GM21786 (cell line): ENCODE data around the gene RNASE4.
"Not testable (repeated sequence)": the region's sequence is repeated elsewhere in the genome, so short reads cannot be mapped to it uniquely, and the experiment has no call there.

Experiments
- ATAC-seq: cut with Tn5 transposase; IDR thresholded peaks from one replicate; pipeline ENCODE4 v1.9.1; 2021; ENCODE audit not compliant: unreplicated experiment

Gene RNASE4

DNA sequence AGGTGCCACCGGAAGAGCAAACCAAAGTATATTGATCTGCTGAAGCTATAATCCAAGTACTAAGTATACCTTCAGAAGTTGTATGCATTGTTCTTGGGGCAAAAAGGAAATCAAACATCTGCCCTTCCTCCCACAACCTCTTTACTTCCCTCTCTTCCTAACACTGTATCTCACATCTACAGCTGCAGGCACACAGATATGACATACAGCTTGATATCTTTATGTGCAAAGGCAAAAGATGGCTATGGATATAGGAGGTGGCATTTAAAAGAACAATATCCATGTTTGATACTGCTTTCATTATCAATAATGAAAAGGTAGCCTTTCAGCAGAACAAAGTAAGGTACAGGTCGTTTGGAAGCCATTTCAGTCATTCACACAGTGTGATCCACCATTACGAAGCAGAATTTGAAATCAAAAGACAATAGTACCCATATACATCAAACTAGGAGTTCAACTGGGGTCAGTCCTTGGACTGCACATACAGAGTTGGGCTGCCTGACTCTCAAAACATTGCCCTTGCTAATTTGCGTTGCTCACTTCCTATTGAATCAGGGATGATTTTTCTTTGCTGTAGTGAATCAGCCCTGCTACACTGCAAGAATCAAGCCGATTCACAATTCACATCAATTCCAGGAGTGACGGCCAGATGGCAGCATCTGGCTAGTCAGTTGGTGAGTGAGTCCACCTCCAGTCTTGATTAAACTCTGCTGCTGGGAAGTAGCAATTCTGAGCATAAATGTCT lies 13.1 kb downstream of the RNASE4 start:
- ATAC-seq = no peak

DNA sequence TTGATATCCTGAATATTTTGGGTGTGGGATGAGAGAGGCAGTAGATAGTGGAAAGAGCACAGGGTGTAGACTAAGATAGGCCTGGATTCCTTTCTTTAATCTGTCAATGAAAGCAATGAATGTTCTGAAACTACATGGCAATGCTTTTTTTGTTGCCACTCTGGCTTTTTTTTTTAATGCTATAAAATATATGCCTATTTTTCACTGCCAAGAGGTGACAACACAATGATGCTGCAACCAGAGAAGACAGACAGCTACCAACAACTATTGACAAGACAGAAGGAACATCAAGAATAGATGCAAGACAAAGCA lies 13.6 kb downstream of the RNASE4 start:
- ATAC-seq = no peak

DNA sequence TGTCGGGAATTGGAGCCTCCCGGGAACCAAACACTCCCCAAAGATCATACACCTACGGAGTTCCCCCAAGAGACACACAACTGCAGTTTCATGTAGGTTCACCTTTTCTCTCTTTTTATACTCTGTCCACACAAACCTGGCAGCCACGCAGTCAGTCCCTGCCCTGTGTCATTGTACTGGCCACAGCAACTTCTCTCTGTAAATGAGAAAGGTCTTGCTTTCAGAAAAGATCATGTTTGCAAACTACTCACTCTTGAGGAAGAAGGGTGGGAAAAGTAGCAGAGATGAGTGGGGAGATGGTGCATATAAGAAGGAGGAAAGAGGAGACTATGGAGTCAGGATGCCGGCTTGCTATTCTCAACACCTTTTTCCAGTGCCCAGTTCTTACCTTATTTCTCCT lies 14.6 kb downstream of the RNASE4 start:
- no peak for ATAC-seq

DNA sequence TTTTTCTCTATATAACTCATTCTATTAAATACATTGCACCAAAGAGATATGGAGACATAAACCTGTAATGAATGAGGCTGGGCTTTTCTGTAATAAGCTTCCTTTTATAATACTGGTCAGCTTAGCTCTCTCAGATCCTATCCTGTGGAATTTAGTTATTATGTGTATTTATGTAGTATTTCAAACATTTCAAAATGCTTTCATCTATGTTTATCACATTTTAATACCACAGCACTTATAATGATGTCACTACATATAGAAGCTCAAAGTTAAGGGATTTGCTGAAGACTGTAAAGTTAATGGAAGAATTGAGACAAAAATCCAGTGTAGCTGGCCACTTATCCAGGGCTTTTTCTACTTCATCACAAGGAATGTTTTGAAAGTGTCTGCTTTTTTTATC lies 15.6 kb downstream of the RNASE4 start:
- no peak for ATAC-seq

DNA sequence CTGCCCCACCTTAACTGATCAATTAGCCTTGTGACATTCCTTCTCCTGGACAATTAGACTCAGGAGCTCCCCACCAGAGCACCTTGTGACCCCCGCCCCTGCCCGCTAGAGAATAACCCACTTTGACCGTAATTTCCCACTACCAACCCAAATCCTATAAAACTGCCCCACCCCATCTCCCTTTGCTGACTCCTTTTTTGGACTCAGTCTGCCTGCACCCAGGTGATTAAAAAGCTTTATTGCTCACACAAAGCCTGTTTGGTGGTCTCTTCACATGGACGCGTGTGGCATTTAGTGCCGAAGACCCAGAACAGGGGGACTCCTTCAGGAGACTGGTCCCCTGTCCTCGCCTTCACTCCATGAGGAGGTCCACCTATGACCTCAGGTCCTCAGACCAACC lies 16.6 kb downstream of the RNASE4 start:
- ATAC-seq = not testable (repeated sequence)

DNA sequence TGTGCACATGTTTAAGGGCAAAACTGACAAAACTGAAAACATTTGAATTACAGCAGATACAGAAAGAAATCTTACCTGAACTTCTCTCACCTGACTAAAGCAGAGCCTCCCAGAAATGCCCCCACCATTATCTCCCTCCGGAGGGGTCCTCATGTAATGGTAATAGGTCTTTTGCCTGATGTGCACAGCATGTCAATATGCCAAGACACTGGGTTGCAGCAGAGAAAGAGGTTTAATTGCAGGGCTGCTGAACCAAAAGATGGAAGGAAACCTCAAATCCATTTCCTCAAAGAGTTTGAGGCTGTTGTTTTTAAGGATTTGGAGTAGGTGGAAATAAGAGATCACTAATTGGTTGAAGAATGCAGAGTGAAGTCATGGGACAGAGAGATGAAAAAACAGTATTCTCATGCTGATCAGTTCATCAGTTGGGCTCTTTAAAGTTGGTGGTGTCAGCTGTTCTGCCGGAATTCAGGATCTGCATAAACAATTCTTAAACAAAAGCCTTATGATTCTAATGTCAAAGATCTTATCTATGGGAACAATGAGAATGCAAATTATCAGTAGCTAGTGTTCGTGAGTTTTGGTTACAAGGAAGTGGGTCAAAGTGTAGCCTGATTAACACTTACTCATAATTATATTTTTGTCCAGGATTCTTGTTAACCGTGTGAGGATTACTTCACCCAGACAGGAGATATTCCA lies 22.4 kb downstream of the RNASE4 start:
- ATAC-seq = no peak

DNA sequence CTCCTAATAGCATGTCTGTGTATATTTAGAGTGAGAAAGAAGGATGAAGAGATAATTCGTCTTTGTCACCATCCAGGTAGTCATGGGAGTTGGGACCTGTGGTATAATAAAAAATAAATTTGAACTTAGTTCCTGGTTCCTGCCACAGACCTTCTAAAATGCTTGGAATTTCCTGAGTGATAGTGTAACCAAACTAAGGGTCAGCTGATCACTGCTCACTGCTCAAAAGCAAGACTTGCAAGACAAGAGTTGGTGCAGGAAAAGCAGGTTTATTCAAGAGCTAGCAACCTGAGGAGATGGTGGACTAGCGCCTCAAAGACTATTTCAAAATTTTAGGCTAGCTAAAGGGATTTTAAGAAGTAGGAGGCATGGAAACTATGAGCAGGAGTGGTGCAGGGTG lies 23.3 kb downstream of the RNASE4 start:
- no peak for ATAC-seq

DNA sequence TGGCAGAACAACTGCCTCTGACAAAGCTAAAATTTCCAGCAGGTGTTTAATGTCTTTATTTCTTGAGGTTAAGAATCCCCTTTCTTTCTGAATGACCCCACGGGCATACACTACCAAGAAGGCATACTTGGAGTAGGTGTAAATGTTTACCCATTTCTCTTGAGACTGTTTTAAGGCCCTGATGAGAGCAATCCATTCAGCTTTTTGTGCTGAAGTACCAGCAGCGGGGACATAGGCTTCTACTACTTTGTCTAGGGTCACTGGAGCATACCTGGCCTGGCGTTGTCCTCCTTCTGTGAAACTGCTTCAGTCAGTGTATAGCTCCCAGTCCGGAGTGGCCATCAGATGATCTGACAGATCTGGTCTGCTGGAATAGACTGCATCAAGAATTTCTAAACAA lies 26.9 kb downstream of the RNASE4 start:
- ATAC-seq = no peak

DNA sequence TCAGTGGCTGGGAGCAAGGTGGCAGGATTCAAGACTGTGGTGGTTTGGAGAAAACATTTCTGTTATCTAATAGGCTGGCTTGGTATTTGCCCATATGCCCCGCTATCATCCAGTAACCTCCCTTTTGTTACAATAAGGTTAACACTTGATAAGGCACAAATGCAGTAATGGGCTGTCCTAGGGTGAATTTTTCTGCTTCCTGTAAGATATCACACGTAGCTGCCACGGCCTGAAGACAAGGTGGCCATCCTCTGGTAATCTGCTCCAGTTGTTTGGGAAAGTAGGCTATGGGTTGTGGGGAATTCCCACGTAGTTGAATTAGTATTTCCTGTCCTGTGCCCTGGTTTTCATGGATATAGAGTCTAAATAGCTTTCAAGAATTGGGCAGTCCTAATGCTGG lies 27.3 kb downstream of the RNASE4 start:
- no peak for ATAC-seq

DNA sequence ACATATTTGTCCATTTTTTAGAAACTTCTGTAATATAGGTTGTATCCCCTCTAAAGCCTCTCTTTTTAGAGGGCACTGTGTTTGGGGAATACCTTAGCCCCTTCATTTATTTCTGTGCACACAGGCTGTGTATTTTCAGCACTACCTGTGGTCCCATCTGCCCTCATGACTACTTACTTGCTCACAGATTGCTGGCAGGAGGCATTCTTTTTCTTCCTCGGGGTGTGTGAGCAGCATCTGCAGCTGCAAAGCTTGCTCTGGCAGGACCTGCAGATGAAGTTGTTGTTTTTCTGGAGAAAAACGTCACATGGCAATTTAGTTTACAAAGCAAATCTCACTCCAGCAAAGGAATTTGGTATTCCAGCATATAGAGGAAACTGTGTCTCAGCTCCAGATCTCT lies 28.5 kb downstream of the RNASE4 start:
- ATAC-seq = no peak

DNA sequence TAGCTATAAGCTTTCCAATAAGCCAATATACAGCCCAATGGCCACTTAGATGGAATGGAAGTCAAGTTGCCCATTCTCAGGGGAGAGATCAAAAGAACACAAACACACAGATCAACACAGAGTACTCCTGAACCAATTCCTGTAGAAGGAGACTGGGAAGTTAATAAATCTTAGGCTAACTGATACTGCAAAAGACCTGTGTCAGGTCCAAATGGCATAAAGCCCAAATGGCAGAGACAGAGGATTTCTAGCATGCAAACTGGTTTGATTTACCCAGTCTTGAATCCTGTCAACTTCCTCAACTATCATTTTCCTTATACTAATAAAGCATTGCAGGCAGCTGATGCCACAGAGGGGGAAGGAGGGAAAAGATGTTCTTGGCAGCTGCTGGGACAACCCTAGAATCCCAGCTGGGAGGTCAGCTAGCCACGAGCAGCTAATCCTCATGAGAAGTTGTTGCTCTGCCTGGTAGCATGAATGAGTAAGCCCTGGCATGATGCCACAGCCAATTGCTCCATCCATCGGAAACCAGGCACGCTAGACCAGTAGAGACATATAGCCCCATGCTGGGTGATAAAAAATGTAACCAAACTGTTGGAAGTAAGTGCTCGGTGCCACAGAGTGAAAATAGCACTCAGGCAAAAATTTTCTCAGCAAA lies 30.4 kb downstream of the RNASE4 start:
- ATAC-seq = no peak

DNA sequence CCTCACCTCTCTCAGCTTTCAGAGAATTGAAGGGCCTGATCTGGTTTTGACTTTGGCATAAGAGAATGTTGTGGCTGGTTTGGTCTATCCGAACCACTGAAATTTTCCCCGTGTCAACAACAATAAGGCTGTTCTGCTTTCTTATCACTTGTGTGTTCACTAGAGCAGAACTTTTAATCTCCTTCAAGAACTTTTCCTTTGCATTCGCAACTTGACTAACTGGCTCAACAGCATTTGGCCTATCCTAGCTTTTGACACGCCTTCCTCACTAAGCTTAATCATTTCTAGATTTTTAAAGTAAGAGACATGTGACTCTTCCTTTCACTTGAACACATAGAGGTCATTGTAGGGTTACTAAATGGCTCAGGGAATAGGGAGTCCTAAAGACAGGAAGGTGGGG lies 35.4 kb downstream of the RNASE4 start:
- no peak for ATAC-seq

DNA sequence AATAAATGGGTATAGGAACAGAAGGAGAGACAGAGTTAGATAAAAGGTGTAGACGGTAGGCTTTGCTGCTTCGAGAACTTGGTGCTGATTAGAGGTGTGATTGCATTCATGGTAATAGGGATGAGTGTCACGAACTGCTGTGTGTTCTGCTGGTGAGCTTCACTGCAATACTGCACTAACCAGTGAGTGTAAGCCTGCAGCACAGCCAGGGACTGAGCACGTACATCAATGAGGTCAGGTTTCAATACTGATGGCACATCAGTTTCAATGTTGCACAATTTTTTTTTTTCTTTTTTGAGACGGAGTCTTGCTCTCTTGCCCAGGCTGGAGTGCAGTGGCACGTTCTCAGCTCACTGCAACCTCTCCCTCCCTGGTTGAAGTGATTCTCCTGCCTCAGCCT lies 36.4 kb downstream of the RNASE4 start:
- ATAC-seq = no peak

DNA sequence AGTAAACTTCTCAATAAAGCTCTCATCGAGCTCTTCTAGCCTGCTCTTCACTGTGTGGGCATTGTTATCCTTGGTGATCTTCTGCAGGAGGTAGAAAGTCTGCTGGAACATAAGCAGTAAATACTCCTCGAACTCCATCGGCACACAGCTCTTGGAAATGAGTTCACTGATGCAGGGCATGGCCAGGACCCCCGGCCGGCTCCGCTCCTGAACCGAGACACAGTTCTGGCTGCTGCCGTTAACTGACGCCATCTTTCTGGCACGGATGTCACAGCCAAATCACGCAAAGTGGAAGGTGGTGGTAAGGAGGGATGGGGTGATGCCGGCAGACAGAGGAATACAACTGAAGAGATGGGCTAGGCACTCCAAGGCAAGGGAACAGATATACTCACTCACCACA lies 37.7 kb downstream of the RNASE4 start:
- ATAC-seq = no peak

DNA sequence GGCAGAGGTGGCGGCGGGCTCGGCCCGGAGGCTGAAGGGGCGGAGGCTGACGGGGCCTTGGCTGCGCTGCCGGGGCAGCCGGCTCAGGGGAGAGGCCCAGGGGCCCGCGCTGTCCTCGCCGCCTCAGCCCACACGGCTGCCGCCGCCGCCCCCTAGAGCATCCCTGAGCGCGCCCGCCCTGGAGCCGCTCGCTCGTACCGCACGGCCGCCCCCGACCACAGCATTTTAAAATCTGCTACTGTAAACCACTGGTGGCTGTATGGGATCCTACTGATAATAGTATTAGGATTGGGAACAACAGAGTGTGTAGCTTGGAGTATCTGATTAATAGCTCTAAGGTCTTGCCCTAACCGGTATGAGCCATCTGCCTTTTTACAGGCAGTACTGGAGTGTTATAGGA lies 39.1 kb downstream of the RNASE4 start:
- no peak for ATAC-seq

DNA sequence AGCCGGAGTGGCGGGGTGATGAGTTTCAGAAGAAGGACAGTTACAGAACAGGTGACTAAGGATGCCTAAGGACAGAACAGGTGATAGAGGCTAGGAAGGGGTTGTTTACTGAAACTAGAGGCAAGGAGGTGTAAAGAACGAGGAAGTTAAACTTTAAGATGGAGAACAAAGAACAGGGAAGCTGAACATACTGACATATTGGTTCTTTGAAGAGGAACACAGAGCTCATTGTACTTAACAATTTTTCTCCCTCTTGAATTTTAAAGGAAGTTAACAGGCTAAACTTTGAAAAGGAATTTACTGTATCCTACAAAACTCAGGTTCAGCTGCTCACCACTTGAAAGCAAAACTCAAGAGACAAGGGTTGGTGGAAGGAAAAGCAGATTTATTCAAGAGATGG lies 41.8 kb downstream of the RNASE4 start:
- not testable (repeated sequence) for ATAC-seq

DNA sequence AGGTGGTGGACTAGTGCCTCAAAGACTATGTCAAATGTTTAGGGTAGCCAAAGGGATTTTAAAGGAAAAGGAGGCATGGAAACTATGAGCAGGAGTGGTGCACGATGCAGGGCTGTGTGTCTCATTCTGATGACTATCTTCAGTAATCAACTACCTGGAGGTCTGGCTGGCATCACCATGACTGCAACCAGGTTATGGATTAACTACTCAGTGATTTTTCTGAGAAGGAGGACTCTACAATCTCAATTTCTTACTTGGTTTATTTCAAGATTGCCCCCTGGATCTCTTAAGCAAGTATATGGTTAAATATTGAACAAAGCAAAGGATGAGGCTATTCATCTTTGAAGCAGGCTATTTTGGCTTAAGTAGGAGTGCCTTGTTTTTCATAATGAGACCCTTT lies 42.2 kb downstream of the RNASE4 start:
- no peak for ATAC-seq

DNA sequence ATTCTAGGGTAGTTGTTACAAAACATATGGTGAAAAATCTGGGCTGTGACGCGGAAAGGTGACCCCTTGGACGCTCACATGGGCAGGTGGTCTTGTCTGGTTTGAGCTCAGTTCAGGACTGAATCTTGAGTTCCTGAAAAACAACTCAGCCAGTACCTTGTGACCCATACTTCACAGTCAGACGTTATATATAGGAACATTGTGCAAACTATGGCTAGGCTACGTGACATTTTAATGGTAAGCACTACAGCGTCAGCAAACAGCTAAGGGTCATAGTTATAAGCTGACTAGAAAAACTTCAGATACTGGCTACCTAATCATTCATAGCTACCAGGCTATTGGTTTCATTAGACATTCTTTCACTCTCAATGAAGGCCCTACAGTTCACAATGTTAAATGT lies 46.5 kb downstream of the RNASE4 start:
- no peak for ATAC-seq

DNA sequence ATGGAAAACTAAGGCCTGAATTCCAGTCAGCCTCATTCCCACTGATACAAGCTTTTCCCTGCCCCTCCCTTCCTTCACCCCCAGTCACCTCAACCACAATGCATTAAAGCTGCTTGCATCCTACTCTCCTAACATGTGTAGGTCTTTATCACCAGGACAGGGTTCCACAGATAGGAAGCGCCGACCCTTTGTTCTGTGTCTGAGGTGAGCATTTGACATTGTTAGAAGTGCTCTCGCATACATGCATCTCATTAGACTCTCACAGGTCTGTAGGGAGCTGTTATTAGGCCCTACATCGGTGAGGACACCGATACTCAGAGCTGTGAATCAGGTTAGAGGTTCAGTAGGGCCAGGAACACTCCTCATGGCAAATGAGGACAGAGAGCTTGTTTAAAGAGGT lies 48.1 kb downstream of the RNASE4 start:
- ATAC-seq = no peak

DNA sequence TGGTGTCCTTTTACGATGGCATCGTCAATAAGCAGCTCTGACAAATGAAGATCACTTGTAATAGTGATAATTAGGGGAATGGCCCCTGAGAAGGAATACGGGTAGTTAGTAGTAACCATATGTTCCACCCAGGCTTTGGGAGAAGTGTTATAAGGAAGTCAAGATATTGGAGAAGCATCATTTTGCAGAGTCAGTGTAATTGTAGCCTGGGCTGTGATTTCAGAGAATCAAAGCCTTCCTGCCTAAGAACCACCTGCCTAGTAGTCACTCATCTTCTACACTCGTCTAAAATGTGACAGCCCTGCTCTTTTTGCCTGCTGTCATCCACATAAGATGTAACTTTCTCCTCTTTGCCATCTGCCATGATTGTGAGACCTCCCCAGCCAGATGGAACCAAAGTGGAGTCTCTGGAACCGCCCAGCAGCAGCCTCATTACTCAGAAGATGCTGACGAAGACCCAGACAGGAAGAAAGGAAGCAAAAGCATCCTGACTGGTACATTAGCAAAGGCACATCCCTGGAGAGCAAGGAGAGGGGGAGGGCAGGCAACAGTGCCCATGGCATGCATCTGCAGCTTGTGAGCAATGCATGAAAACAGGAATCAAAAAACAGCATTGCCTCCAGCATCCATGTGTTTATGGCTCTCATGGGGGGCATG lies 48.7 kb downstream of the RNASE4 start:
- no peak for ATAC-seq

DNA sequence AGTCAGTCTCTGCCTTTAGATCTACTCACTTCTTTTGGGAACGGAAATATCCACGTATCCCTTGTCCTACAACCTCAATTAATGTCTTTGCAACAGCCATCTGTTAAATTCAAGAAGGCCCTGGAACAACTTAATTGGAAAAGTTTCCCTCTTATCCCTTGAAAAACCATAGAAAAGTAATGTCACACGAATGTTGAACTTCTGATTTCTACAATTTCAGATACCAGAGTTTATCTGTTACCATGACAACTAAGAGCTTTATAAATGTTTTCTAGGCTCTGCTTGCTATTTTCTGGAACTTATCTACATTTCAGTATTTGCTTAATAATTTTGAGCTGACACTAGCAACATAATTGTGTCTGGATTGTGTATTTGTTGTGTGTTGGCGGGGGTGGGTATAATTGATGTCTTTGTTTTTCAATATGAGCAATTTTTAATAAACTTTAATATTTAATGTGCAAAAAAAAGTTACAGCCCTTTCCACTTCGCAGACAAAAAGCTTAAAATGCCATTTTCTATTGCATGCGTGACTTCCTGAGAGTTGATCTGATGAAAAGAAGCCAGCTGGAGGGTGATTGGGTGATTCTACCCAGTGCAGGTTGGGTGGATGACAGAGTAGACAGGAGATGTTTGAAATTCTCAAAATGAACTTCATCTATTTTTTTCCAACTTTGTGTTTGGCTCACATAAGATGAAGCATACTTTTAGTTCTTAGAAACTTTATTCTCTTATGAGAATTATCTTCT lies 49.5 kb downstream of the RNASE4 start:
- ATAC-seq = no peak
